ENCODE measurements around the gene GTPBP2.
"Not testable (repeated sequence)": the region's sequence is repeated elsewhere in the genome, so short reads cannot be mapped to it uniquely, and the experiment has no call there.

GTPBP2 gene

GRCh38 chr6:43666196-43666920 lies 37.3 kb upstream of the GTPBP2 start:
- Histone ChIP-seq H3K4me3 (no peak overlapping the region), H3K36me3 (ENCODE audit: insufficient read depth, low read length) (peaks cover 9% of the 10 kb centered on the region; the same call in 1 of the 2 replicates), H3K9ac (ENCODE audit: insufficient read length) (no peak overlapping the region), H3K9me3 (ENCODE audit: low read depth, low read length) (no peaks in the 10 kb centered on the region), H3K27ac (no peak overlapping the region)
- TF ChIP-seq POLR2AphosphoS5 (IDR thresholded peaks at IDR 0.05; ENCODE audit: borderline replicate concordance, low read depth, low read length) (no peak), FOXP2 (optimal IDR thresholded peaks at IDR 0.05; ENCODE audit: control extremely low read depth, extremely low read length, insufficient read depth) (no peak), EZH2 (IDR thresholded peaks at IDR 0.05) (no peak)
- no peak for DNase-seq (ENCODE audit: low read depth, low spot score)

- Histone ChIP-seq H3K36me3 (ENCODE audit: insufficient read depth, low read length) (no peaks in the 10 kb centered on the region), H3K9ac (ENCODE audit: insufficient read length) (no peak overlapping the region), H3K4me3 (no peak overlapping the region), H3K27ac (no peak overlapping the region), H3K9me3 (ENCODE audit: low read depth, low read length) (no peaks in the 10 kb centered on the region)
- DNase-seq (ENCODE audit: low read depth, low spot score): no peak
- TF ChIP-seq FOXP2 (optimal IDR thresholded peaks at IDR 0.05; ENCODE audit: control extremely low read depth, extremely low read length, insufficient read depth) (no peak), EZH2 (IDR thresholded peaks at IDR 0.05) (no peak), POLR2AphosphoS5 (IDR thresholded peaks at IDR 0.05; ENCODE audit: borderline replicate concordance, low read depth, low read length) (no peak)
Observed at GRCh38 chr6:43665376-43665775, 36.3 kb upstream of the GTPBP2 start.

GRCh38 chr6:43662948-43663347 lies 33.9 kb upstream of the GTPBP2 start:
- not testable (repeated sequence) for H3K36me3 ChIP-seq (ENCODE audit: insufficient read depth, low read length); H3K4me3 ChIP-seq; H3K9ac ChIP-seq (ENCODE audit: insufficient read length); H3K27ac ChIP-seq; DNase-seq (ENCODE audit: low read depth, low spot score); H3K9me3 ChIP-seq (ENCODE audit: low read depth, low read length)

GRCh38 chr6:43658161-43658560 lies 29.1 kb upstream of the GTPBP2 start:
- no peaks in the 10 kb centered on the region for H3K36me3 ChIP-seq (ENCODE audit: insufficient read depth, low read length)
- no peaks in the 10 kb centered on the region for H3K9me3 ChIP-seq (ENCODE audit: low read depth, low read length)
- H3K9ac ChIP-seq (ENCODE audit: insufficient read length): no peak overlapping the region
- H3K4me3 ChIP-seq: no peak overlapping the region
- H3K27ac ChIP-seq: no peak overlapping the region
- no peak for DNase-seq (ENCODE audit: low read depth, low spot score)
- no peak for TF ChIP-seq EZH2 (IDR thresholded peaks at IDR 0.05)
- no peak for TF ChIP-seq POLR2AphosphoS5 (IDR thresholded peaks at IDR 0.05; ENCODE audit: borderline replicate concordance, low read depth, low read length)
- no peak for TF ChIP-seq FOXP2 (optimal IDR thresholded peaks at IDR 0.05; ENCODE audit: control extremely low read depth, extremely low read length, insufficient read depth)

- TF ChIP-seq EZH2 (IDR thresholded peaks at IDR 0.05): no peak
- TF ChIP-seq POLR2AphosphoS5 (IDR thresholded peaks at IDR 0.05; ENCODE audit: borderline replicate concordance, low read depth, low read length): no peak
- no peak for TF ChIP-seq FOXP2 (optimal IDR thresholded peaks at IDR 0.05; ENCODE audit: control extremely low read depth, extremely low read length, insufficient read depth)
- Histone ChIP-seq H3K36me3 (ENCODE audit: insufficient read depth, low read length) (no peaks in the 10 kb centered on the region), H3K9ac (ENCODE audit: insufficient read length) (no peak overlapping the region), H3K4me3 (no peak overlapping the region), H3K27ac (no peak overlapping the region), H3K9me3 (ENCODE audit: low read depth, low read length) (no peaks in the 10 kb centered on the region)
- DNase-seq (ENCODE audit: low read depth, low spot score): no peak
Observed at GRCh38 chr6:43657221-43657802, 28.2 kb upstream of the GTPBP2 start.

GRCh38 chr6:43652822-43653221 lies 23.8 kb upstream of the GTPBP2 start:
- H3K4me3 ChIP-seq; H3K36me3 ChIP-seq (ENCODE audit: insufficient read depth, low read length); DNase-seq (ENCODE audit: low read depth, low spot score): not testable (repeated sequence)

GRCh38 chr6:43648248-43648647 lies 19.2 kb upstream of the GTPBP2 start:
- Histone ChIP-seq H3K27ac (no peak overlapping the region), H3K36me3 (ENCODE audit: insufficient read depth, low read length) (no peaks in the 10 kb centered on the region), H3K4me3 (no peak overlapping the region), H3K9me3 (ENCODE audit: low read depth, low read length) (no peaks in the 10 kb centered on the region), H3K9ac (ENCODE audit: insufficient read length) (no peak overlapping the region)
- TF ChIP-seq POLR2AphosphoS5 (IDR thresholded peaks at IDR 0.05; ENCODE audit: borderline replicate concordance, low read depth, low read length) (no peak), FOXP2 (optimal IDR thresholded peaks at IDR 0.05; ENCODE audit: control extremely low read depth, extremely low read length, insufficient read depth) (no peak), EZH2 (IDR thresholded peaks at IDR 0.05) (no peak)
- DNase-seq (ENCODE audit: low read depth, low spot score): no peak

More at GRCh38 chr6:43652822-43653221, 23.8 kb upstream of the GTPBP2 start:
- not testable (repeated sequence) for H3K27ac ChIP-seq; H3K9me3 ChIP-seq (ENCODE audit: low read depth, low read length); H3K9ac ChIP-seq (ENCODE audit: insufficient read length)

- no peak for TF ChIP-seq POLR2AphosphoS5 (IDR thresholded peaks at IDR 0.05; ENCODE audit: borderline replicate concordance, low read depth, low read length)
- no peak for TF ChIP-seq EZH2 (IDR thresholded peaks at IDR 0.05)
- no peak for TF ChIP-seq FOXP2 (optimal IDR thresholded peaks at IDR 0.05; ENCODE audit: control extremely low read depth, extremely low read length, insufficient read depth)
Observed at GRCh38 chr6:43647613-43648012, 18.5 kb upstream of the GTPBP2 start.

GRCh38 chr6:43645613-43645964 lies 16.5 kb upstream of the GTPBP2 start:
- Histone ChIP-seq H3K9ac (ENCODE audit: insufficient read length) (no peak overlapping the region), H3K4me3 (no peak overlapping the region), H3K27ac (no peak overlapping the region), H3K36me3 (ENCODE audit: insufficient read depth, low read length) (peaks cover 17% of the 10 kb centered on the region), H3K9me3 (ENCODE audit: low read depth, low read length) (no peaks in the 10 kb centered on the region)
- no peak for TF ChIP-seq POLR2AphosphoS5 (IDR thresholded peaks at IDR 0.05; ENCODE audit: borderline replicate concordance, low read depth, low read length)
- TF ChIP-seq FOXP2 (optimal IDR thresholded peaks at IDR 0.05; ENCODE audit: control extremely low read depth, extremely low read length, insufficient read depth): no peak
- no peak for TF ChIP-seq EZH2 (IDR thresholded peaks at IDR 0.05)
- DNase-seq (ENCODE audit: low read depth, low spot score): no peak

More at GRCh38 chr6:43647613-43648012, 18.5 kb upstream of the GTPBP2 start:
- Histone ChIP-seq H3K36me3 (ENCODE audit: insufficient read depth, low read length) (0 out of 2 replicates have a peak, but pooled peaks cover under 1% of the 10 kb centered on the region), H3K9me3 (ENCODE audit: low read depth, low read length) (no peaks in the 10 kb centered on the region), H3K27ac (no peak overlapping the region), H3K4me3 (no peak overlapping the region), H3K9ac (ENCODE audit: insufficient read length) (no peak overlapping the region)
- DNase-seq (ENCODE audit: low read depth, low spot score): no peak

All from SK-N-MC (cell line).